Measurements from ENCODE around the gene PLXNA2.

DNA sequence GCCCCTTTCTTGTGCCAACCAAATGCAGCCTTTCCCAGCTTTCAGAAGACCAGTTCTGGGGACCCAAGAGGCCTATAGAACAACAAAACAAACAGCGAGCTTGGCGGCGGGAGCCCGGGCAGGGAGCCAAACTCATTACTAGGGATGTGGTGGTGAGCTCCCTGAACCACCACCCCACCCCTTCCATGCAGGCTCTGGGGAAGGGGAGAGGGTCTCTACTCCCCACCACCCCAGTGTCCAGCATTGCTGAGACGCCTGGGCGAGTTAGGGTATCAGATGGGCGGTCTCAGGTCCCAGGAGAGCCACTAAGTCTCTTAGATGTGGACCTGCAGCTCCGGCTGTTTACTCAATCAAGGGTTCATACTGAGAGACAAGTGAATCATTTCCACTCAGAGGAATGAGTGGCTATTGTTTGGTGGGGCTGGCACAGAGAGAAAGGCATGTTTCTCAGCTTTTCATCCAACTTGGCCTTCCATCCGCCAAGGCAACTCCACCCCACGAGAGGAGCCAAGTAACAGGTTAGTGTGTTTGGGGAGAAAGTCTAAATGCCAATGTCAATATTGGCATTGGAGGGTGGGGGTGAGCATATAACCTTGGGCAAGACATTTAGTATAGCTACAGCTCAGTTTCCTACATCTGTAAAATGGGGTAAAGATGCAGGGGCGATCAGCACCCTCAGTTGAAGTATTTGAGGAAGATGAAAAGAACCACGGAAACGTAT, 40.9 kb downstream of the PLXNA2 start:
- TF ChIP-seq, protein P1, sequence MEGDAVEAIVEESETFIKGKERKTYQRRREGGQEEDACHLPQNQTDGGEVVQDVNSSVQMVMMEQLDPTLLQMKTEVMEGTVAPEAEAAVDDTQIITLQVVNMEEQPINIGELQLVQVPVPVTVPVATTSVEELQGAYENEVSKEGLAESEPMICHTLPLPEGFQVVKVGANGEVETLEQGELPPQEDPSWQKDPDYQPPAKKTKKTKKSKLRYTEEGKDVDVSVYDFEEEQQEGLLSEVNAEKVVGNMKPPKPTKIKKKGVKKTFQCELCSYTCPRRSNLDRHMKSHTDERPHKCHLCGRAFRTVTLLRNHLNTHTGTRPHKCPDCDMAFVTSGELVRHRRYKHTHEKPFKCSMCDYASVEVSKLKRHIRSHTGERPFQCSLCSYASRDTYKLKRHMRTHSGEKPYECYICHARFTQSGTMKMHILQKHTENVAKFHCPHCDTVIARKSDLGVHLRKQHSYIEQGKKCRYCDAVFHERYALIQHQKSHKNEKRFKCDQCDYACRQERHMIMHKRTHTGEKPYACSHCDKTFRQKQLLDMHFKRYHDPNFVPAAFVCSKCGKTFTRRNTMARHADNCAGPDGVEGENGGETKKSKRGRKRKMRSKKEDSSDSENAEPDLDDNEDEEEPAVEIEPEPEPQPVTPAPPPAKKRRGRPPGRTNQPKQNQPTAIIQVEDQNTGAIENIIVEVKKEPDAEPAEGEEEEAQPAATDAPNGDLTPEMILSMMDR (IDR thresholded peaks at IDR 0.05) = no peak
- TF ChIP-seq EZH2 (IDR thresholded peaks at IDR 0.05; ENCODE audit: borderline replicate concordance, insufficient read depth, low read depth, low read length, poor library complexity, severe bottlenecking) = no peak
